Cardiac atrium fibroblast (primary cell): ENCODE measurements around the gene SLC6A4. TPM values are rescaled to one million over a fixed set of nuclear protein-coding genes. Genes with fewer than 3 reads are reported as not detected.

Source experiments
- total RNA-seq: library from RNA; depleted of rRNA; stranded (reverse); fragments of >200 nt; gene quantifications from 2 replicates; pipeline ENCODE4 v1.2.3, GENCODE V29; 2015

SLC6A4 gene
- 56.9 and 61.4 TPM in 2 replicates for total RNA-seq

DNA sequence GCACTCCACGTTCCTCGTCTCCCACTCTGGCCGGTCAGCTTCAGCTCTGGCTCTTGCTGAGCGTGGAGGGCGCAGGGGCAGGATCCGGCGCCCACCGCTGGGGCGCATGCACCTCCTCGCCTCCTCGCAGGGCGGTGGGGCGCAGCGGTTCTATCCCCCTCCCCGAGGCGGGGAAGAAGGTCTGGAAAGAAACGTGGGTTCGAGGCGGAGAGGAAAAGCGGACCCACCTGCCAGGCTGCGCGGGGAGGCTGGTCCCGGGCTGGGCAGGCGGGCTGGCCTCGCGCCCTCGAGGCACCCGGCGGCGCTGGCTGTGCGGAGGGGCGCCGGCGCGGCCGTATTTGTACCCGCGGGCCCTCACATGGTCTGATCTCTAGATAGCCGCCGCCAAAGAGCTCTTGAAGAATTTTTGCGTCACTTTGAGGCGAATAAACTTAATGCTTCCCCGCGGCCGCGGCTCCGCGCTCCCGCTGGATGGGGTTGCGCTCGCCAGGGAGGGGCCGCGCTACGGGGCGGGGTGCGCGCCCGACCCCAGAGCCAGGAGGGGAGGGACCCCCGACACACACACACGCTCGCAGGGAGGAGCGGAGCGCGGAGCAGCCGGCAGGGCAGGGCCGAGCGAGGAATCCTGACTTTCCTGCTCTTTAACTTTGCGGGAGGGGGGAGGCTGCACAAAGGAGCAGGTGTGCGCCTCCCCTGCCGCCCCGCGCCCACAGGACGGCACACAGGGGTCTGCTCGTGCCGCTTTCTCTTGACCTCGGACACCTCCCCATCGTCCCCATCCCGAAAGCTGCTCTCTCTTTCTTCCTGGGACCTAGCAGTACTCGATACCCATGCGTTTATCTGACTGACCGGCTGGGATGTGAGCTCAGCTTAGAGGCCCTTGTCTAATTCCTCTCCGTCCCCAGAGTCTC, at the start of gene SLC6A4:
TSS of gene SLC6A4 (minus strand) at position 312 of the 911 bp plus-strand sequence. CDS start 13,739 bp downstream, outside the sequence.

Other genes starting within 250 kb of the SLC6A4 start
- 5.7 and 9.4 TPM in 2 replicates for gene NSRP1, start 118.9 kb downstream of the SLC6A4 start, total RNA-seq
- 28.5 and 48.4 TPM in 2 replicates for gene BLMH, start 56.2 kb upstream of the SLC6A4 start, total RNA-seq
- not detected in 2 replicates for gene TMIGD1, start 98.4 kb upstream of the SLC6A4 start, total RNA-seq
- 336 and 361 TPM in 2 replicates for gene CPD, start 143.2 kb upstream of the SLC6A4 start, total RNA-seq
- gene GOSR1, start 241.7 kb upstream of the SLC6A4 start, total RNA-seq = 17.5 and 38.8 TPM in 2 replicates